ENCODE data around the gene RXRA.

RXRA gene

DNA sequence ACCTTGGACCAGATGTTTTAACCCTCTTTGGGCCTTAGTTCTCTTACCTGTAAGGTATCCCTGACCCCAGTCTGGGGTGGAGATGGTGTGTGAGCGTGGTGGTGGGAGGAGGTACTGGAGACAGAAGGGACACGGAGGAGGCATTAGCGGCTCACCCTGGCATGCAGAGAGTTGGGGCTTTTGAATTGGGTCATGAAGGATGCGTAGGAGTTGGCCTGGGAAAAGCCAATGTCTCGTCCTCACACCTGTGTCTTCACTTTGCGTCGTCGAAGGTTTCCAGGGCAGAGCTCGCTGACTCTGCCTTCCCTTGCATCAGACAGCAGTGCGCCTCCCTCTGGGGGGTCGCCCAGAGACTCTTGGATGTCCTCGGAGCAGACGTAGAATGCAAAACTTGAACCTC, 11.2 kb downstream of the RXRA start:
- DNase-seq (ENCODE audit: low read depth in 2 of 2), result no peak

GRCh38 chr9:134338394-134339182, 12.3 kb downstream of the RXRA start:
- no peak for DNase-seq (ENCODE audit: low read depth in 2 of 2)

DNA sequence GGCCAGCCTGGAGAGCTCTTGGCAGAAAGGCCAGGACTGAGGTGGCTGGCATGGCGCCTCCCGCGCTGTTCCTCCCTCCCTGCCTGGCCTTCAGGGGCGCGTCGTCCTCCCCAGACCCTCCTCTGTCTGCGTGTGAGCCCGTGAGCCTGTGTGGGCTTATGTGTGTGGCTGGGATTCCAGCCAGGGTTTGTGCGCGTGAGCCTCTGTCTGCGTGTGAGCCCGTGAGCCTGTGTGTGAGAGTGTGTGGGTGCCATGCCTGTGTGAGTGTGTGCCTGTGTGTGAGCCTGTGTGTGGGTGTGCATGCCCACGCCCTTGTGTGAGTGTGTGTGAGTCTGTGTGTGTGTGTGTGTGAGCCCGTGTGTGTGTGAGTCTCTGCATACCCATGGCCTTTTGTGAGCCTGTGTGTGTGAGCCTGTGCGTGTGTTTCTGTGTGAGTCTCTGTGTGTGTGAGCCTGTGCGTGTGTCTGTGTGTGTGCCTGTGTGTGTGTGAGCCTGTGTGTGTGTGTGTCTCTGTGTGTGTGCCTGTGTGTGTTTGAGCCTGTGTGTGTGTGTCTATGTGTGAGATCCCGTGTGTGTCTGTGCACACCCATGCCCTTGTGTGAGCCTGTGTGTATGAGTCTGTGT, 13.0 kb downstream of the RXRA start:
- DNase-seq (ENCODE audit: low read depth in 2 of 2), result no peak

GRCh38 chr9:134340475-134341160, 14.4 kb downstream of the RXRA start:
- no peak for DNase-seq (ENCODE audit: low read depth in 2 of 2)

DNA sequence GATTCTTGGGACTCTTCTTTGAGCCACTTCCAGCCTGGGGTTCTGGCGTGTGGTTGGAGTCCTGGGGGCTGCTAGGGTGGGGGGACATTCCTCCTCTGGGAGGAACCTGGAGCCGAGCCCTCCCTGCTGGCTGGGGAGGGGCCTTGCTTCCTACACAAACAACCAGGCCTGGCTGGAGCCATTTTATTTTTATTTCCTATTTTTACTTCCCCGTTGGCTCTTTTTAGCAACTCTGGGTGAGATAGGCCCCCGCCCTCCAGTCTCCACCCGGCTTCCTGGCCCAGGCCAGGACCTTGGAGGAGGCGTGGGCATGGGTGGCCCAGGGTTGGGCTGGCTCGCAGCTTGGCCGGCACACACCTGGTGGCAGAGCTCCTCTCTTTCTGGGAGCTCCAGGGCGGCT, 15.1 kb downstream of the RXRA start:
- no peak for DNase-seq (ENCODE audit: low read depth in 2 of 2)

GRCh38 chr9:134341929-134342745, 15.9 kb downstream of the RXRA start:
- no peak for DNase-seq (ENCODE audit: low read depth in 2 of 2)

- no peak for DNase-seq (ENCODE audit: low read depth in 2 of 2)
Observed at GRCh38 chr9:134342746-134343115, 16.5 kb downstream of the RXRA start.

- no peak for DNase-seq (ENCODE audit: low read depth in 2 of 2)
Observed at GRCh38 chr9:134343637-134344036, 17.4 kb downstream of the RXRA start.

DNA sequence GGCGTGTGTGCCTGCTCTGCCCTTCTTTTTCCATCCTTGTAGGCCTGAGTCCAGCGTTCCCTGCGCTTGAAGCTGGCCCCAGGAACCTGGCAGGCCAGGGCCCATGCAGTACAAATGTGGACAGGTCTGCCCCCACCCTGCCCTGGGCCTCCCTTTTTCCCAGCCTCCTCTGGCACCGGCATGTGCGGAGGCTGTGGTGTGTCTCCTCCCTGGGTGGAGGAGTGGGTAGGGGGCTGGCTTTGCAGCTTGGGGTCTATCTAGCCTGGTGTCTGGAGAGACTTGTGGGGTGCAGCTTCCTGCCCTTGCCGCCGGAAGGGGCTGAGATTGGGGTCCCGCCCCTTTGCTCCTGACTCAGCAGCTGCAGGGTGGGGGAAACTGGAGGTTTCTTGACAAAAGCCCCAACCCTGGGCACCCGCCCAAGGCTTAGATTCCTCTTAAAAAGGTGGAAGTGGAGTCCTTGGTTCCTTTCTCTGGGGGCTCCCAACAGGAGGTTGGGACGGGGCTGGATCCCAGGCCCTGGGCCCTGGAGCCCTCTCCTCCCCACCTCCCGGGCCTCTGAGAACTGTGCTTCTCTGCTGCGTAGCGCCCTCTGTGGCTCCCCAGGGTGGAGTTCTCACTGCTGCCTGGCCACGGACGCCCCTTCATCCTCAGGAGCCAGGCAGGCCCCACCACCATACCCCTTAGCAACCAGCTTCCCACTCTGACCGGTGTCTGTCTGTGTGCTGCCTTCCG, 18.0 kb downstream of the RXRA start:
- DNase-seq (ENCODE audit: low read depth in 2 of 2), result peak in 1 of 2 donors; percentile 17

GRCh38 chr9:134344800-134345310, 18.6 kb downstream of the RXRA start:
- DNase-seq (ENCODE audit: low read depth in 2 of 2), result no peak

DNA sequence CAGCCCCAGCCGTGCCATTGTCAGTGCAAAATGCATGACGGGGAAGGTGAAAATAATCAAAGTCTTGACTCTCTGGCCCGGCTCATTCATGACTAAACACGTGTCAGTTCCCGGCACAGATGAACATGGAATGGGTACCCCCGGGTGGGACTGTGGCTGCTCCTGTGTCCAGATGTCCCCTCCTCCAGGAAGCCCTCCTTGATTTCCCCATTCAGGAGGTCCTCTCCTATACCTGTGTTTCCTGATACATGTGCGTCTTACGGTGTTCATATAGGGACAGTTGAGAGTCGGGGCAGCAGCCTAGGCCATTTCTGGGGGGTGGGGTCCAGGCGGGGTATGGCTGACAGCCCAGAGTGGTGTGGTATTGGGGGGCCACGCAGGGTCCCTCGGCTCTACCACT, 19.5 kb downstream of the RXRA start:
- no peak for DNase-seq (ENCODE audit: low read depth in 2 of 2)

DNA sequence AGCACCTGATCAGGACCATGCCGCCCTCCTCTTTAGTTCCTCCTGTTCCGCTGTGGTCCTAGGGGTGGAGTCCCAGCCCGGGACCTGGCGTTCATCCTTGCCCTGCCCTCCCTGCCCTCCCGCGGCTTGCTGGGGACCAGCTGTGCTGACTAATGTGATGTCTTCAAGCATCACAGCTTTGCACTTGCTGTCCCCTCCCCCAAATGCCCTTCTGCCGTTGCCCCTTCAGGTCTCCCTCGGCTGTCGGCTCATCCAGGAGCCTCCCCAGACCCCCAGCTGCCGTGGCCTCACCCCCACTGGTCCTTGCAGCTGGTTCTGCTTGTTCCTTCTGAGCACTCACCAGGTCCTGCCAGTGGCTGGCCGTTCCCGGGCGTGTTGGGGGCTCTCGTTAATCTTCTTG, 19.9 kb downstream of the RXRA start:
- no peak for DNase-seq (ENCODE audit: low read depth in 2 of 2)

DNA sequence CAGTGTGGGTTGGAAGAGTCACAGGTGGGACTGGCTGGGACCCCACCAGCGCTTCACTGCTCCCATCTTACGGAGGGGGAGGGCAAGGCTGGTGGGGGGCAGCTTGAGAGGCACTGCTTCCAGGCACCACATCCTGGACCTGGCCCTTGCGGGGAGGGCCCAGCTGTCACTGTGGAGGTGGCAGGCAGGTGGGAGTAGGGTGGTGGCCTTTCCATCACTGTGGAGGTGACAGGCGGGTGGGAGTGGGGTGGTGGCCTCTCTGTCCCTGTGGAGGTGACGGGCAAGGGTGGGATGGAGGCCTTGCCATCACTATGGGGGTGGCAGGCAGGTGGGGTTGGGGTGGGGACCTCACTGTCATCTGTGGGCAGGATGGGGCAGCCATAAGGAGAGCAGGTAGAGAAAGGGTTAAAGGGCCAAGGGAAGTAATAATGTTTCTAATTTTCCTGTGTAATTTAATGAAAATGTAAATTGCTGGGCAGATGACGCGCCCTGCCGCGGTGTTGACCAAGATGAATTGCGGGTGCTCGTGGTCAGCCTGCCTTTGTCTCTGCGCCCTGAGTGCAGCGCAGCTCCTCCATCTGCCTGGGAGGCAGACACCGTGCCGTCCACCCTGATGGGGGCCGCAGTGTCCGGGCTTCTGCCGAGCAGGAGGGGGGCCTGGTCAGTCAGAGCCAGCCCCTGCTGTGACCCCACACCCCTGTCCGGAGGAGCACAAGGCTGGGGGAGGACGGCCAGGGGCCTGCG, 20.8 kb downstream of the RXRA start:
- no peak for DNase-seq (ENCODE audit: low read depth in 2 of 2)

- no peak for DNase-seq (ENCODE audit: low read depth in 2 of 2)
Observed at GRCh38 chr9:134347996-134348395, 21.7 kb downstream of the RXRA start.

- DNase-seq (ENCODE audit: low read depth in 2 of 2), result no peak
Observed at GRCh38 chr9:134348404-134349155, 22.3 kb downstream of the RXRA start.

- no peak for DNase-seq (ENCODE audit: low read depth in 2 of 2)
Observed at GRCh38 chr9:134349936-134350335, 23.7 kb downstream of the RXRA start.

DNA sequence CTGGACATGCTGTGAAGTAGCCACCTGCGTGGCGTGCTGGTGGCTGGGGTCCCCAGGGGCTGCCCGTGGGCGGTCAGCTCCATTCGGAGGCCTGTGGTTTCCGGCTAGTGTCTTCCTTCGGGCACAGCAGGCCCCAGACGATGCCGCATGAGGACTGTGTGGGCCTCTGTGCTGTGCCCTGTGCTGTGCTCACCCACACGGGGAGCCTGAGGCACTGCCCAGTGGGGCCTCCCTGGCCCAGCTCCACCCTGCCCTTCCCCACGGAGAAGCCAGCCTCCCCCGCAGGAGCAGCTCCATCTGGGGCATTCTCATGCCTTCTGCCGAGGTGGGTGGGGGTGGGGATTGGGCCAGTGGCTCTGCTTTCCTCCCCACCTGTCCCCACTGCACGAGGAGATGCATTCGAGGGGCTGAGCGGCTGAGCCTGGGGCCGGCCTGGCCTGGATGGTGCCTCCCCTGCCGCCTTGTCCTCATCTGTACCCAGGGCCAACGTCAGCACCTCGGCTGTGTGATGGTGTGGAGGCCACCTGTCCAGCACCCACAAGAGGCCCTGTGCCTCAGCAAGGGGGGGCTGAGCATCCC, 24.2 kb downstream of the RXRA start:
- DNase-seq (ENCODE audit: low read depth in 2 of 2), result no peak

DNA sequence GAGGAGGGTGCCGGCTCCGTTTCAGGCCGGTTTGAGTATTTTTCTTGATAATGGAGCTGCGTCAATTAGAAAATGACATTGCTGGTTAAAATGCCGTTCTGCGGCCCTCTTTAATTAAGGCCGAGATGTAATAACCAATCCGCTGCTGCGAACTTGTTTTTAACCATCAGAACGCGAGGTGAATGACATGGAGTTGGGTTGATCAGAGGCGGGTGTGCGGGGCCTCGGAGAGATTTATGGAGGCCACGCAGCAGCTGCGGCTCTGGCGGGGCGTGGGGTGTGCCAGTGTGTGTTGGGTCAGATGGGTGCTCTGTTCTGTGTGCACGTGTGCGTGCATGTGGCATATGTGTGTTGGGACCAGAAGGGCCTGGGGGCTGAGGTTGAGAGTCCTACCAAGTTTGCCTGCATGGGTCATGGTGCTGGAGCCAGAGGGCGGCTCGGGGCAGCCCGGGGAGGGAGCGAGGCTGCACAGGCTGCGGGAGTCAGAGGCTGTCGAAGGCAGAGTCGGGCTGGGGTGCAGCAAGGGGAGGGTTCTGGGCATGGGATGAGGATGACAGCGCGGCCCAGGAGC, 25.4 kb downstream of the RXRA start:
- no peak for DNase-seq (ENCODE audit: low read depth in 2 of 2)
